Right renal pelvis (tissue), 4 donors: ENCODE measurements around the gene DHRS9. TPM values are rescaled to one million over a fixed set of nuclear protein-coding genes. Genes with fewer than 3 reads are reported as not detected.
"Not testable (repeated sequence)": the region's sequence is repeated elsewhere in the genome, so short reads cannot be mapped to it uniquely, and the experiment has no call there.

Experiments
- DNase-seq, 4 donors: peaks; one replicate each; pipeline ENCODE4 v3.0.0-alpha.2; 2013; ENCODE audit warnings: low read depth in 4 of 4, low spot score in 3 of 4, missing footprints in 1 of 4
- polyA plus RNA-seq, 4 donors: library from polyadenylated mRNA; unstranded; fragments of 120-200 nt; gene quantifications; one replicate each; pipeline ENCODE4 v1.2.1, GENCODE V29; 2013; ENCODE audit not compliant: insufficient read length in 4 of 4

The DHRS9 gene
- polyA plus RNA-seq, 4 donors: 0.08 to 1.6 (median 0.69) TPM

- peak in 1 of 4 donors; percentile 7 for DNase-seq
Observed at GRCh38 chr2:169131587-169132512, 62.5 kb downstream of the DHRS9 start.

- DNase-seq: not testable (repeated sequence)
Observed at GRCh38 chr2:169134272-169134671, 64.9 kb downstream of the DHRS9 start.

DNA sequence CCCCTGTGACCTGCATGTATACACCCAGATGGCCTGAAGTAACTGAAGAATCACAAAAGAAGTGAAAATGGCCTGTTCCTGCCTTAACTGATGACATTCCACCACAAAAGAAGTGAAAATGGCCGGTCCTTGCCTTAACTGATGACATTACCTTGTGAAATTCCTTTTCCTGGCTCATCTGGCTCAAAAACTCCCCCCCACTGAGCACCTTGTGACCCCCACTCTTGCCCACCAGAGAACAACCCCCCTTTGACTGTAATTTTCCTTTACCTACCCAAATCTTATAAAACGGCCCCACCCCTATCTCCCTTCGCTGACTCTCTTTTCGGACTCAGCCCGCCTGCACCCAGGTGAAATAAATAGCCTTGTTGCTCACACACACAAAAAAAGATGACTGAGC lies 67.1 kb downstream of the DHRS9 start:
- DNase-seq: not testable (repeated sequence)

- no peak for DNase-seq
Observed at GRCh38 chr2:169136885-169137534, 67.6 kb downstream of the DHRS9 start.

DNA sequence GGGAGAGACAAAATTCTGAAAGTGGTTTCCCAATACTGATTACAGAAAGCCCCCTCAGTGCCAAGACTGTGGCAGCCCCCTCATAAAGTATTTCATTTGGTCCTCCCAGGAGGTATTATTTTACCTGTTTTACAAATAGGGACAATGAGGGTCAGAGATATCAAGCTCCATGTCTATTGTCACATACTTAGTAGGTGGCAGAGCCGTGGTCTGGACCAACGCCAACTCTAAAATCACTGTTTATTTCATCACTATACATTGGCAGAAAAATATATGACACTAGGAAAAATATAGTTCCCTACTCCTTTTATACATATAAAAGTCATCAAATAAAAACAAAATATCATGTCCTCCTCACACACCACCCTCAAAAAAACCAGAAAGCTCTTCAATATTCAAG lies 68.6 kb downstream of the DHRS9 start:
- no peak for DNase-seq

DNA sequence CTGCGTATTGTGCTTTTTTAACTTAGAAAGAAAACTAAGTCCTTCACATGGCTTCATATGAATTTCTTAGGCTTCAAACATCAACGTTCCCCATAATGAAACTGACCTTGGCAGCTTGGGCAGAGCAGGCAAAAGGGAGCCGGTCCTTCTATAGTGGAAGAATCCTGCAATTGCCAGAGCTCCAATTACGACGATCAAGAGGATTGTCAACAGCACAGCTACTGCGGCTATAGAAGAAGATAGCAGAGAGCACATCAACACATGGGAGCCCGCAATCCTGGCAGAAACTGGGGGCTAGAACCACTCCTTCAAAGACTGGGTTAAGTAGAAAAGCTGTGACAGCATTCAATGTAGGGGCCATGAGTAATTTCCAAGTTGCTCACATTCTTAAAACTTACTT lies 69.8 kb downstream of the DHRS9 start:
- DNase-seq: no peak

- DNase-seq: no peak
Observed at GRCh38 chr2:169139993-169140767, 70.8 kb downstream of the DHRS9 start.

DNA sequence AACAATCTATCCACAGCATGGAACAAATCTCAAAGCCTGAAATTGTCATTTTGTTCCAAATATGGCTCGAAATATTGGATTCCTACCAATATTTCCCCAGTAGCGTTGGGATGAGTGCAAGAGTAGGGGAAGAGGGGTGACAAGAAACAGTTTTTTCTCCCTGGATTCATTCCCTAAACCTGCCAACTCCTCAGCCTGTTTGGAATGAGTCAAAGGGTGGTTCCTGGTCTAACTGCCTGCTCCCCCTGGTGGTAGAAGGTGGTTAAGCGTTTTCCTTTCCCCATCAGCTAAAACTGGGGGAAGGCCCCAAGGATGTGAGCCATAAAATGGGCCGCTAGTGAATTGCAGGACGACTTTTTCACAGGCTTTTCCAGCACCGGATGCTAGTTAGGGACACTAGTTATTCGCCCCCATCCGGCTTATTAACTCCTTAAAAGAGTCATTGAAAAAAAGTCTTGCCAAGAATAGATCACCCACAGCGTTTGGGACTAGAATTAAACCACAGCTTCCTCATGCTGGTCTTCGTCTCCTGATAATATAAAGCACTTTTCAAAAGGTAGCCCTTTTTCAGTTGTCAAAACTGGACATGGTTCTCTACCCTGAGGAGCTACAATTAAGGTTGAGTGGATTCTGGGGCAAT lies 72.5 kb downstream of the DHRS9 start:
- DNase-seq: peak in 3 of 4 donors; percentile 4 to 18 (median 12)

DNA sequence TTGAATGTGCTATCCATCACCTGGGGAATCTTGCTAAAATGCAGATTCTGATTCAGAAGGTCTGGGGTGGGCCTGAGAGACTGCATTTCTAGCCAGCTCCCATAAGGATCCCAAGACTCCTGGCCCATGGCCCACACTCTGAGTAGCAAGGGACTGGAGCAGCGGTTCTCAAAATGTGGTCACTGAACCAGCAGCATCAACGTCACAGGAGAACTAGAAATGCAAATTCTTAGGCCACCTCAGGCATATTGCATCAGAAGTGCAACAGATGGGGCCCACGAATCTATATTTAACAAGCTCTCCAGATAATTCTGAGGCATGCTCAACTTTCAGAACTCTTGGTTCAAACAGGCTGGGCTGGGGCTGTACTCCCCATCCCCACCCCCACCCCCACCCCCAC lies 74.6 kb downstream of the DHRS9 start:
- no peak for DNase-seq

Other genes starting within 250 kb of the DHRS9 start
- 10 to 100 TPM; 17.4 to 21.2 (median 19.1) TPM for gene SPC25, start 179.1 kb upstream of the DHRS9 start, polyA plus RNA-seq
- under 1 TPM in 3 of 4 donors, not detected in 1; 0.05 to 0.16 (median 0.08) TPM for gene G6PC2, start 168.3 kb upstream of the DHRS9 start, polyA plus RNA-seq
- gene ABCB11, start 38.2 kb upstream of the DHRS9 start, polyA plus RNA-seq: under 1 TPM in 2 of 4 donors, not detected in 2; 0.01 to 0.13 TPM